GM23338 (cell line): Measurements from ENCODE around the gene CD2BP2. TPM values are rescaled to one million over a fixed set of nuclear protein-coding genes. Genes with fewer than 3 reads are reported as not detected.
"Not testable (repeated sequence)": the region's sequence is repeated elsewhere in the genome, so short reads cannot be mapped to it uniquely, and the experiment has no call there.

Source experiments
- ATAC-seq: fragments of 200-7000 bp; cut with Tn5 transposase; 3 replicates; pipeline ENCODE4 v1.9.1; 2020
- DNase-seq: peaks from one replicate; pipeline ENCODE4 v3.0.0-alpha.2; 2015; ENCODE audit warnings: low spot score
- H2AFZ ChIP-seq: fragments of 200-600 bp; sonication (generic); 2 replicates; pipeline ENCODE4 v1.8.0; 2016; ENCODE audit warnings: antibody characterized with exemption, mild to moderate bottlenecking, moderate library complexity
- H3F3A ChIP-seq: fragments of 200-600 bp; sonication (generic); replicated peaks from 2 replicates; pipeline ENCODE4 v1.8.0; 2017; ENCODE audit warnings: antibody characterized with exemption, mixed run types, low read depth
- H3K27ac ChIP-seq: fragments of 200-600 bp; sonication (generic); 2 replicates; pipeline ENCODE4 v1.6.1; 2016; ENCODE audit warnings: low read depth
- H3K27me3 ChIP-seq: fragments of 200-600 bp; sonication (generic); 2 replicates; pipeline ENCODE4 v1.8.0; 2016; ENCODE audit warnings: mild to moderate bottlenecking, mixed run types, moderate library complexity; ENCODE audit not compliant: insufficient read depth
- H3K36me3 ChIP-seq: fragments of 200-600 bp; sonication (generic); 2 replicates; pipeline ENCODE4 v1.8.0; 2016; ENCODE audit warnings: mild to moderate bottlenecking; ENCODE audit not compliant: insufficient read depth
- H3K4me1 ChIP-seq: fragments of 200-600 bp; sonication (generic); 2 replicates; pipeline ENCODE4 v1.8.0; 2016; ENCODE audit warnings: mild to moderate bottlenecking, moderate library complexity; ENCODE audit not compliant: insufficient read depth
- H3K4me2 ChIP-seq: fragments of 200-600 bp; sonication (generic); 2 replicates; pipeline ENCODE4 v1.7.1; 2017; ENCODE audit warnings: mixed run types
- H3K4me3 ChIP-seq: fragments of 200-600 bp; sonication (generic); 2 replicates; pipeline ENCODE4 v1.6.1; 2016; ENCODE audit warnings: mixed run types
- H3K79me2 ChIP-seq: fragments of 200-600 bp; sonication (generic); replicated peaks from 2 replicates; pipeline ENCODE4 v1.8.0; 2017; ENCODE audit warnings: mild to moderate bottlenecking; ENCODE audit not compliant: insufficient read depth
- H3K9me2 ChIP-seq: fragments of 200-600 bp; sonication (generic); 2 replicates; pipeline ENCODE4 v1.8.0; 2017; ENCODE audit not compliant: insufficient read depth
- H4K20me1 ChIP-seq: fragments of 200-600 bp; sonication (generic); replicated peaks from 2 replicates; pipeline ENCODE4 v1.8.0; 2017; ENCODE audit warnings: mild to moderate bottlenecking; ENCODE audit not compliant: insufficient read depth
- H3K27ac Mint-ChIP-seq: 2 replicates; pipeline ENCODE4 v1.8.0; 2020; ENCODE audit warnings: inconsistent platforms, mild to moderate bottlenecking, moderate library complexity, mixed read lengths
- H3K27me3 Mint-ChIP-seq: 3 replicates; pipeline ENCODE4 v1.8.0; 2022; ENCODE audit warnings: low read depth, mild to moderate bottlenecking, moderate library complexity, mixed read lengths, inconsistent platforms; ENCODE audit not compliant: insufficient read depth, poor library complexity
- H3K36me3 Mint-ChIP-seq: 3 replicates; pipeline ENCODE4 v1.8.0; 2021; ENCODE audit warnings: low read depth, mild to moderate bottlenecking, inconsistent platforms, moderate library complexity, mixed read lengths
- H3K4me1 Mint-ChIP-seq: 3 replicates; pipeline ENCODE4 v1.8.0; 2020; ENCODE audit warnings: mild to moderate bottlenecking, inconsistent platforms, mixed read lengths
- H3K4me3 Mint-ChIP-seq: 3 replicates; pipeline ENCODE4 v1.8.0; 2021; ENCODE audit warnings: moderate library complexity, mild to moderate bottlenecking, inconsistent platforms, mixed read lengths
- H3K9me3 Mint-ChIP-seq: 3 replicates; pipeline ENCODE4 v1.8.0; 2020; ENCODE audit warnings: moderate library complexity, mild to moderate bottlenecking, inconsistent platforms, mixed read lengths
- ETS1 ChIP-seq: IDR thresholded peaks from 2 replicates; pipeline ENCODE4 v1.6.1; 2016; ENCODE audit warnings: antibody characterized with exemption
- EZH2 ChIP-seq: fragments of 200-600 bp; sonication (generic); IDR thresholded peaks from one replicate; pipeline ENCODE4 v1.8.0; 2017; ENCODE audit warnings: antibody characterized with exemption, mild to moderate bottlenecking, low read depth; ENCODE audit not compliant: unreplicated experiment
- EZH2phosphoT487 ChIP-seq: fragments of 200-600 bp; sonication (generic); IDR thresholded peaks from one replicate; pipeline ENCODE4 v1.8.1; 2018; ENCODE audit warnings: antibody characterized with exemption; ENCODE audit not compliant: unreplicated experiment
- POLR2AphosphoS5 ChIP-seq: IDR thresholded peaks from 2 replicates; pipeline ENCODE4 v1.6.1; 2016; ENCODE audit warnings: antibody characterized with exemption, low read depth
- STAT1 ChIP-seq: IDR thresholded peaks from one replicate; pipeline ENCODE4 v1.6.1; 2016; ENCODE audit warnings: antibody characterized with exemption; ENCODE audit not compliant: unreplicated experiment
- ZNF462 ChIP-seq: fragments of 250-450 bp; sonication (Bioruptor Pico); IDR thresholded peaks from 2 replicates; pipeline ENCODE4 v1.5.0; 2020; ENCODE audit warnings: mild to moderate bottlenecking, moderate library complexity
- polyA plus RNA-seq: library from polyadenylated mRNA; unstranded; fragments of >200 nt; fragmentation: Nextera tagmentation; extraction: Ambion mirVana; gene quantifications from 2 replicates; pipeline ENCODE4 v1.2.1, GENCODE V29; 2016
- total RNA-seq: library from RNA; depleted of rRNA; stranded (reverse); fragments of >200 nt; shearing (Covaris generic); gene quantifications from 2 replicates; pipeline ENCODE4 v1.2.3, GENCODE V29; 2014
- TF ChIP-seq, protein P1 (sequence below), 2 experiments: fragments of 200-600 bp in 1 of 2; sonication (generic) in 1 of 2; conservative IDR thresholded peaks; 2 replicates each; pipeline versions ENCODE4 v1.5.1 to v1.6.1; 2016 to 2017; ENCODE audit warnings: antibody characterized with exemption in 2 of 2, low read depth in 2 of 2, mild to moderate bottlenecking in 2 of 2, moderate library complexity in 1 of 2

The CD2BP2 gene
- total and polyA plus RNA-seq, 2 experiments from 2014 or later, result 23.1 to 38.7 TPM

DNA sequence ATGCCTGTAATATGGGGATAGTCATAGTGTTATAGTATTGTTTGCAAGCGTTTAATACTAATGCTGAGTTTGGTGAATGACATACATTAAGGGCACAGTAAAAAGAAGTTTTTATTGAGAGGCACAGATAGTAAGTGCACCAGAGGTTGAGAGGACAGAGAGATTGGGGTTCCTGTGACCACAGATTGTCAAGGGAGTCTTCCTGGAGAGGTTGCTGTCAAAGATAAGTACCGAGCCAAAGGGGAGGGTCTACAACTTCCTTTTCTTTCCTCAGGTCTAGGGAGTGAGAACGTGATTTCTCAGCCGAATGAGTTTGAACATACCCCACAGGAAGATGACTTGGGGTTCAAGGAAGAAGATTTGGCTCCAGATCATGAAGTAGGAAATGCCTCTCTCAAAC, 41.9 kb upstream of the CD2BP2 start (continued):
- TF ChIP-seq ZNF462 (no peak), EZH2 (no peak), EZH2phosphoT487 (no peak), ETS1 (no peak), POLR2AphosphoS5 (no peak), STAT1 (no peak)
- TF ChIP-seq, protein P1, sequence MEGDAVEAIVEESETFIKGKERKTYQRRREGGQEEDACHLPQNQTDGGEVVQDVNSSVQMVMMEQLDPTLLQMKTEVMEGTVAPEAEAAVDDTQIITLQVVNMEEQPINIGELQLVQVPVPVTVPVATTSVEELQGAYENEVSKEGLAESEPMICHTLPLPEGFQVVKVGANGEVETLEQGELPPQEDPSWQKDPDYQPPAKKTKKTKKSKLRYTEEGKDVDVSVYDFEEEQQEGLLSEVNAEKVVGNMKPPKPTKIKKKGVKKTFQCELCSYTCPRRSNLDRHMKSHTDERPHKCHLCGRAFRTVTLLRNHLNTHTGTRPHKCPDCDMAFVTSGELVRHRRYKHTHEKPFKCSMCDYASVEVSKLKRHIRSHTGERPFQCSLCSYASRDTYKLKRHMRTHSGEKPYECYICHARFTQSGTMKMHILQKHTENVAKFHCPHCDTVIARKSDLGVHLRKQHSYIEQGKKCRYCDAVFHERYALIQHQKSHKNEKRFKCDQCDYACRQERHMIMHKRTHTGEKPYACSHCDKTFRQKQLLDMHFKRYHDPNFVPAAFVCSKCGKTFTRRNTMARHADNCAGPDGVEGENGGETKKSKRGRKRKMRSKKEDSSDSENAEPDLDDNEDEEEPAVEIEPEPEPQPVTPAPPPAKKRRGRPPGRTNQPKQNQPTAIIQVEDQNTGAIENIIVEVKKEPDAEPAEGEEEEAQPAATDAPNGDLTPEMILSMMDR (conservative IDR thresholded peaks at IDR 0.05; ENCODE audit: low read depth in 2 of 2), result no peak

GRCh38 chr16:30396627-30397026, 41.5 kb upstream of the CD2BP2 start:
- Histone ChIP-seq H3K79me2 (peaks cover 20% of the 10 kb centered on the region), H3K4me3 (peak overlapping the region; percentile 96), H4K20me1 (peaks cover 15% of the 10 kb centered on the region; the same call in 1 of the 2 replicates), H3K4me1 (peaks cover 33% of the 10 kb centered on the region), H3K4me2 (peak overlapping the region; percentile 94), H3F3A (peaks cover 54% of the 10 kb centered on the region)
- H2AFZ ChIP-seq, H3K9me2 ChIP-seq, ATAC-seq, H3K36me3 ChIP-seq, H3K27me3 ChIP-seq, H3K27ac ChIP-seq, H3K9me3 Mint-ChIP-seq, H3K27ac Mint-ChIP-seq, DNase-seq: not testable (repeated sequence)
- peaks cover 39% of the 10 kb centered on the region for H3K4me1 Mint-ChIP-seq
- H3K36me3 Mint-ChIP-seq, result peaks cover 35% of the 10 kb centered on the region
- H3K4me3 Mint-ChIP-seq, result peak overlapping the region; percentile 90
- H3K27me3 Mint-ChIP-seq, result peaks cover 17% of the 10 kb centered on the region
